H1 (cell line): ENCODE data around the gene ANGPTL5.

Experiments
- CHD2 ChIP-seq: IDR thresholded peaks from 2 replicates; pipeline ENCODE4 v1.6.1; 2012; ENCODE audit warnings: low read length, improper control_type of control experiment
- FOSL1 ChIP-seq: IDR thresholded peaks from 2 replicates; pipeline ENCODE4 v1.6.1; 2011; ENCODE audit warnings: mild to moderate bottlenecking, low read depth, low read length, moderate library complexity; ENCODE audit not compliant: insufficient read depth
- KDM1A ChIP-seq: fragments of 200-600, 300-600 bp; sonication (generic); IDR thresholded peaks from 2 replicates; pipeline ENCODE4 v1.7.1; 2016; ENCODE audit warnings: mild to moderate bottlenecking, low read length, borderline replicate concordance
- POLR2AphosphoS5 ChIP-seq: IDR thresholded peaks from 2 replicates; pipeline ENCODE4 v1.6.1; 2011; ENCODE audit warnings: low read depth, low read length
- SIN3A ChIP-seq, 2 experiments: IDR thresholded peaks in 1 of 2; conservative IDR thresholded peaks in 1 of 2; 2 replicates each; pipeline ENCODE4 v1.6.1; 2011 to 2012; ENCODE audit warnings: low read length in 2 of 2, improper control_type of control experiment in 1 of 2, low read depth in 1 of 2, mild to moderate bottlenecking in 1 of 2
- TAF1 ChIP-seq: IDR thresholded peaks from 2 replicates; pipeline ENCODE4 v1.6.1; 2011; ENCODE audit warnings: mild to moderate bottlenecking, low read depth, low read length
- YY1 ChIP-seq: IDR thresholded peaks from 2 replicates; pipeline ENCODE4 v1.6.1; 2011; ENCODE audit warnings: low read depth, mild to moderate bottlenecking, low read length
- TF ChIP-seq, protein P1 (sequence below), 3 experiments: IDR thresholded peaks; 1 replicate in 2 of 3; 2 replicates in 1 of 3; pipeline versions ENCODE4 v1.5.1 to v1.6.1; 2011; ENCODE audit warnings: low read length in 3 of 3, mild to moderate bottlenecking in 3 of 3, inconsistent platforms in 2 of 3, low read depth in 1 of 3, moderate library complexity in 1 of 3; ENCODE audit not compliant: insufficient read depth in 1 of 3; ENCODE audit errors: control extremely low read depth in 1 of 3
- TF ChIP-seq, protein P2 (sequence below): IDR thresholded peaks from 2 replicates; pipeline ENCODE4 v1.6.1; 2011; ENCODE audit warnings: low read length, improper control_type of control experiment
- TF ChIP-seq, protein P3 (sequence below): IDR thresholded peaks from 2 replicates; pipeline ENCODE4 v1.6.1; 2012; ENCODE audit warnings: low read length, inconsistent platforms

DNA sequence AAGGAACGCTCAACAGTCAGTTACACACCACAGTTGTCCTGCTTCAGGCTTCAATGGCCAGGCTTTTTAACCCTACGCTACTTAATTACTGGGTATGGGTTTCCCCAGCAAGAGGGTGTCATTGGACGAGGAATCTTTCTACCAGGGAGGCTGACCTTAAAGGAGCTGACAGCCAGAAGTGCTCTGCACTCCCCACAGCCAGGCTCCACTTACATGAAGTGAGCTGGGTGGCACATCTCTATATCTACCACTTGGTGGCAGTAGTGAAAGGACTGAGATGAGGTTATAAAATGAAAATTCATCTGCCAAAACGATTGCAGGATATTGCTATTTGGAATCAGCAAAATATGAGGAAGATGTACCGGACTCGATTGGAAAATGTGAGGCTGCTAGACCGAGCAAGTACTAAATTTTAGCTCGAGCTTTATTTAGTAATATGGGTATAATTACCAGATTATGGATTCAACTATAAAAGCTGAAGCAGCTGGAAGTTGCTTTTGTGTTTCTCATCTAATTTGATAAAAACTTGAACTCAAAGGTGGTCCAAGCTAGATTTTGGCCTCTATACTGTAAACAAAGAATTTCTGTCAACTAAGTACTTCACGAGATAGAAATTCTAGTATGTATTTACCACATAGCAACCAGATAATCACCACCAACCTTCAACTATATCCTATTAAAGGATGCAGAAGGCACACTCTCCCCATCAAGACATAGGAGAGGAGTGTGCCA is 55.5 kb downstream of the ANGPTL5 start:
- TF ChIP-seq YY1 = no peak
- TF ChIP-seq, protein P1, sequence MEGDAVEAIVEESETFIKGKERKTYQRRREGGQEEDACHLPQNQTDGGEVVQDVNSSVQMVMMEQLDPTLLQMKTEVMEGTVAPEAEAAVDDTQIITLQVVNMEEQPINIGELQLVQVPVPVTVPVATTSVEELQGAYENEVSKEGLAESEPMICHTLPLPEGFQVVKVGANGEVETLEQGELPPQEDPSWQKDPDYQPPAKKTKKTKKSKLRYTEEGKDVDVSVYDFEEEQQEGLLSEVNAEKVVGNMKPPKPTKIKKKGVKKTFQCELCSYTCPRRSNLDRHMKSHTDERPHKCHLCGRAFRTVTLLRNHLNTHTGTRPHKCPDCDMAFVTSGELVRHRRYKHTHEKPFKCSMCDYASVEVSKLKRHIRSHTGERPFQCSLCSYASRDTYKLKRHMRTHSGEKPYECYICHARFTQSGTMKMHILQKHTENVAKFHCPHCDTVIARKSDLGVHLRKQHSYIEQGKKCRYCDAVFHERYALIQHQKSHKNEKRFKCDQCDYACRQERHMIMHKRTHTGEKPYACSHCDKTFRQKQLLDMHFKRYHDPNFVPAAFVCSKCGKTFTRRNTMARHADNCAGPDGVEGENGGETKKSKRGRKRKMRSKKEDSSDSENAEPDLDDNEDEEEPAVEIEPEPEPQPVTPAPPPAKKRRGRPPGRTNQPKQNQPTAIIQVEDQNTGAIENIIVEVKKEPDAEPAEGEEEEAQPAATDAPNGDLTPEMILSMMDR (IDR thresholded peaks at IDR 0.05; ENCODE audit: control extremely low read depth in 1 of 3, insufficient read depth in 1 of 3, low read depth in 1 of 3, low read length in 3 of 3) = peak; percentile 46 to 74 (median 69)
- no peak for TF ChIP-seq TAF1
- TF ChIP-seq SIN3A (conservative IDR thresholded peaks at IDR 0.05 in 1 of 2, IDR thresholded peaks at IDR 0.05 in 1 of 2; ENCODE audit: low read depth in 1 of 2, low read length in 2 of 2) = no peak
- TF ChIP-seq POLR2AphosphoS5 = no peak
- no peak for TF ChIP-seq FOSL1
- TF ChIP-seq, protein P2, sequence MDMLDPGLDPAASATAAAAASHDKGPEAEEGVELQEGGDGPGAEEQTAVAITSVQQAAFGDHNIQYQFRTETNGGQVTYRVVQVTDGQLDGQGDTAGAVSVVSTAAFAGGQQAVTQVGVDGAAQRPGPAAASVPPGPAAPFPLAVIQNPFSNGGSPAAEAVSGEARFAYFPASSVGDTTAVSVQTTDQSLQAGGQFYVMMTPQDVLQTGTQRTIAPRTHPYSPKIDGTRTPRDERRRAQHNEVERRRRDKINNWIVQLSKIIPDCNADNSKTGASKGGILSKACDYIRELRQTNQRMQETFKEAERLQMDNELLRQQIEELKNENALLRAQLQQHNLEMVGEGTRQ = no peak
- TF ChIP-seq, protein P3, sequence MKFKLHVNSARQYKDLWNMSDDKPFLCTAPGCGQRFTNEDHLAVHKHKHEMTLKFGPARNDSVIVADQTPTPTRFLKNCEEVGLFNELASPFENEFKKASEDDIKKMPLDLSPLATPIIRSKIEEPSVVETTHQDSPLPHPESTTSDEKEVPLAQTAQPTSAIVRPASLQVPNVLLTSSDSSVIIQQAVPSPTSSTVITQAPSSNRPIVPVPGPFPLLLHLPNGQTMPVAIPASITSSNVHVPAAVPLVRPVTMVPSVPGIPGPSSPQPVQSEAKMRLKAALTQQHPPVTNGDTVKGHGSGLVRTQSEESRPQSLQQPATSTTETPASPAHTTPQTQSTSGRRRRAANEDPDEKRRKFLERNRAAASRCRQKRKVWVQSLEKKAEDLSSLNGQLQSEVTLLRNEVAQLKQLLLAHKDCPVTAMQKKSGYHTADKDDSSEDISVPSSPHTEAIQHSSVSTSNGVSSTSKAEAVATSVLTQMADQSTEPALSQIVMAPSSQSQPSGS = no peak
- no peak for TF ChIP-seq CHD2
- no peak for TF ChIP-seq KDM1A
